Measurements from ENCODE around the gene NTM. TPM values are rescaled to one million over a fixed set of nuclear protein-coding genes. Genes with fewer than 3 reads are reported as not detected.

The NTM gene
- total and polyA plus RNA-seq, 2 experiments from 2014 or later: 2.2 to 4.9 TPM

DNA sequence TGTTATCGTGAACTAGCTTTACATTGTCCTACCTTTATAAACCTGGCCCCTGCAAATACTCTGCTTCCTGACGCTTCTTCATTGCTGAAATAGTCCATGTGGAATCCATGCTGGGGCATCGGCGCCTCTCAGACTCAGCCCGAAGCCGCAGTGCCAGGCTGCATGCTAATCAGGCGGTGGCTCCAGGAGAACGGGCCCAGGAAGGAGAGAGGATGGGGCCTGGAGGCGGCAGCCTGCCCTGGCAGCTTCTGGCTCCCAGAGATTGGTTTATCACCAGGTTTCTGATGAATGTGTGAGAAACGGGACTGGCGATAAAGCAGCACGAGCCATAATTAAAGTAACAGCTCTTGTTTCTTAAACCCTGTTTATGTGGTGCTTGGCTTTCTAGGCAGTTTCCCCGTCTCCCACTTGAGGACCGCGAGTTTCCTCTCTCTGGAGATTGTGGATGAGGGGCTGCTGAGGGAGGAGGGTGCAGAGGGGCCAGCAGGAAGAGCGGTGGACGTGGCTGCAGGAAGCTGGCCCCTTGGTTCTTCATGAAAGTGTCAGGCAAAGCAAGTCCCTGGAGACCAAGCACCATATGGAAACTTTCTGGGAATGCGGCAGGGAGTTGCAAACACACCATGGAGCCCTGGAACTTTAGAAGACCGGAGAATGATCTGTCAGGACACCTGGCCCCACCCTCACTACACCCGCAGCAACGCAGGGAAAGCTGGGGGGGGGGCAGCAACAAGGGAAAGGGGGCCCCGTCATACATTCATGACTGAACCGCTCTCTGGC lies 93.4 kb downstream of the NTM start:
- Histone ChIP-seq H3K4me1 (ENCODE audit: insufficient read depth) (peaks cover 8% of the 10 kb centered on the region), H3K4me2 (peak overlapping the region; percentile 11), H3K4me3 (no peak overlapping the region), H3K9me3 (ENCODE audit: low read depth) (no peaks in the 10 kb centered on the region), H3K27me3 (peaks cover 5% of the 10 kb centered on the region), H3K79me2 (no peaks in the 10 kb centered on the region), H3K9me2 (replicated peaks; ENCODE audit: insufficient read depth) (no peaks in the 10 kb centered on the region), H4K20me1 (ENCODE audit: insufficient read depth, poor library complexity, severe bottlenecking) (no peaks in the 10 kb centered on the region), H3K27ac (no peak overlapping the region), H2AFZ (no peak overlapping the region), H3K36me3 (replicated peaks; ENCODE audit: insufficient read depth, low read depth) (no peaks in the 10 kb centered on the region)
- WGBS (ENCODE audit: low lambda C conversion rate, missing lambda C conversion rate): 58% methylated on average over 23 of the region's 23 CpGs
- TF ChIP-seq, protein P1, sequence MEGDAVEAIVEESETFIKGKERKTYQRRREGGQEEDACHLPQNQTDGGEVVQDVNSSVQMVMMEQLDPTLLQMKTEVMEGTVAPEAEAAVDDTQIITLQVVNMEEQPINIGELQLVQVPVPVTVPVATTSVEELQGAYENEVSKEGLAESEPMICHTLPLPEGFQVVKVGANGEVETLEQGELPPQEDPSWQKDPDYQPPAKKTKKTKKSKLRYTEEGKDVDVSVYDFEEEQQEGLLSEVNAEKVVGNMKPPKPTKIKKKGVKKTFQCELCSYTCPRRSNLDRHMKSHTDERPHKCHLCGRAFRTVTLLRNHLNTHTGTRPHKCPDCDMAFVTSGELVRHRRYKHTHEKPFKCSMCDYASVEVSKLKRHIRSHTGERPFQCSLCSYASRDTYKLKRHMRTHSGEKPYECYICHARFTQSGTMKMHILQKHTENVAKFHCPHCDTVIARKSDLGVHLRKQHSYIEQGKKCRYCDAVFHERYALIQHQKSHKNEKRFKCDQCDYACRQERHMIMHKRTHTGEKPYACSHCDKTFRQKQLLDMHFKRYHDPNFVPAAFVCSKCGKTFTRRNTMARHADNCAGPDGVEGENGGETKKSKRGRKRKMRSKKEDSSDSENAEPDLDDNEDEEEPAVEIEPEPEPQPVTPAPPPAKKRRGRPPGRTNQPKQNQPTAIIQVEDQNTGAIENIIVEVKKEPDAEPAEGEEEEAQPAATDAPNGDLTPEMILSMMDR (IDR thresholded peaks at IDR 0.05; ENCODE audit: poor library complexity): no peak
- no peak for TF ChIP-seq EZH2 (IDR thresholded peaks at IDR 0.05; ENCODE audit: borderline replicate concordance)
- TF ChIP-seq EZH2phosphoT487 (IDR thresholded peaks at IDR 0.05; ENCODE audit: low read depth, severe bottlenecking, unreplicated experiment): no peak
- no peak for DNase-seq (ENCODE audit: low spot score)

- Histone ChIP-seq H3K36me3 (replicated peaks; ENCODE audit: insufficient read depth, low read depth) (no peaks in the 10 kb centered on the region), H4K20me1 (ENCODE audit: insufficient read depth, poor library complexity, severe bottlenecking) (no peaks in the 10 kb centered on the region), H3K27ac (no peak overlapping the region), H2AFZ (no peak overlapping the region), H3K9me3 (ENCODE audit: low read depth) (no peaks in the 10 kb centered on the region), H3K4me2 (no peak overlapping the region), H3K4me1 (ENCODE audit: insufficient read depth) (peaks cover 8% of the 10 kb centered on the region), H3K4me3 (no peak overlapping the region), H3K9me2 (replicated peaks; ENCODE audit: insufficient read depth) (no peaks in the 10 kb centered on the region), H3K27me3 (peaks cover 10% of the 10 kb centered on the region), H3K79me2 (no peaks in the 10 kb centered on the region)
- 39% methylated on average over 9 of the region's 9 CpGs for WGBS (ENCODE audit: low lambda C conversion rate, missing lambda C conversion rate)
- TF ChIP-seq EZH2 (IDR thresholded peaks at IDR 0.05; ENCODE audit: borderline replicate concordance) (no peak), EZH2phosphoT487 (IDR thresholded peaks at IDR 0.05; ENCODE audit: low read depth, severe bottlenecking, unreplicated experiment) (no peak)
- TF ChIP-seq, protein P1 (IDR thresholded peaks at IDR 0.05; ENCODE audit: poor library complexity): no peak
- DNase-seq (ENCODE audit: low spot score): no peak
These were observed 94.0 kb downstream of the NTM start for GRCh38 chr11:131464461-131464860.

DNA sequence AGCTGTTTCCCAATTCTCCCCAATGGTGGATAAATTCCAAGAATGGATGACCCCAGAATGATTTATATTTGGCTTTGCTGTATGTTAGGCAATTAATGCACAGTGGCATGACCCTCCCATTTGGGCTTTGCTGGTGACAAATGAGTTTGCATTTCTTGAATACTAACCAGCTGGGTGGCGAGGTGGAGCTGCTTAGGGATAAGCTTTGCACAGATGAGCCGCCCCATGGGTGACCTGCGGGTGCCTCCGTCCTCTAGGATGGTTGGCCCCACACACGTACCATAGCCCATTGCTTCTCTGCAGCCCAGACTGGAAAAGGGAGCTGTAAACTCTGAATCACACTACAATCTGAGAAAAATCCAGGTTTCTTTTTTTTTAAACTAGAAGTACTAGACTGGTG lies 94.6 kb downstream of the NTM start:
- DNase-seq (ENCODE audit: low spot score): no peak
- no peaks in the 10 kb centered on the region for H3K9me2 ChIP-seq (replicated peaks; ENCODE audit: insufficient read depth)
- 92% methylated on average over 5 of the region's 5 CpGs for WGBS (ENCODE audit: low lambda C conversion rate, missing lambda C conversion rate)
- peaks cover 13% of the 10 kb centered on the region for H3K27me3 ChIP-seq
- no peak overlapping the region for H2AFZ ChIP-seq
- H3K4me2 ChIP-seq: no peak overlapping the region
- no peaks in the 10 kb centered on the region for H3K79me2 ChIP-seq
- no peak overlapping the region for H3K4me3 ChIP-seq
- TF ChIP-seq EZH2phosphoT487 (IDR thresholded peaks at IDR 0.05; ENCODE audit: low read depth, severe bottlenecking, unreplicated experiment): no peak
- TF ChIP-seq EZH2 (IDR thresholded peaks at IDR 0.05; ENCODE audit: borderline replicate concordance): no peak
- TF ChIP-seq, protein P1 (IDR thresholded peaks at IDR 0.05; ENCODE audit: poor library complexity): no peak
- H3K9me3 ChIP-seq (ENCODE audit: low read depth): no peaks in the 10 kb centered on the region
- no peaks in the 10 kb centered on the region for H4K20me1 ChIP-seq (ENCODE audit: insufficient read depth, poor library complexity, severe bottlenecking)
- H3K36me3 ChIP-seq (replicated peaks; ENCODE audit: insufficient read depth, low read depth): no peaks in the 10 kb centered on the region
- H3K27ac ChIP-seq: no peak overlapping the region
- peaks cover 8% of the 10 kb centered on the region for H3K4me1 ChIP-seq (ENCODE audit: insufficient read depth)

All from hepatocyte (in vitro differentiated cells).